Amygdala (tissue), 56 donors: ENCODE results near the gene TMEM232.

ENCODE experiments used
- DNase-seq, 56 donors: peaks; one replicate each; lab custom pipeline; 2025; lab: John Stamatoyannopoulos, UW

The TMEM232 gene

GRCh38 chr5:110634475-110634874 is 92.0 kb downstream of the TMEM232 start:
- DNase-seq, result no peak

DNA sequence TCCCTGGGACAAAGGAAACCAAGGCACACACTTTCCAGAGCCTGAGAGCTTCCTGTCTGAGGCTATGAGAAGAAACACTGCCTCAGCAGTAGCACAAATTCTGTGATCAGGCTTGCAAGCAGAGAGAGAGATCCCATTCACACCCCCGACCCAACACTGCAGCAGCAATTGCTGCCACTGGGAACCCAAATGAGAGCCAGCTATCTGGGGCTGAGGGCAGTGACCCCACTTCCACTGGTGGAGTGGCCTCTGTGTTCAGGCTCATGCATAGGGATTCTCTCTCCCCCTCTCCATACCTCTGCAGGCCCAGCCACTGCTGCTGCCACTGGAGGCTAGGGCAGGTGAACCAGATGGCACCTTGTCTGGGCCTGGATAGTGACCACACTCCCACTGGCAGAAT is 95.2 kb downstream of the TMEM232 start:
- DNase-seq, result no peak

GRCh38 chr5:110630350-110630749 is 96.1 kb downstream of the TMEM232 start:
- DNase-seq, result no peak

GRCh38 chr5:110625376-110625999 is 101.0 kb downstream of the TMEM232 start:
- no peak for DNase-seq

DNA sequence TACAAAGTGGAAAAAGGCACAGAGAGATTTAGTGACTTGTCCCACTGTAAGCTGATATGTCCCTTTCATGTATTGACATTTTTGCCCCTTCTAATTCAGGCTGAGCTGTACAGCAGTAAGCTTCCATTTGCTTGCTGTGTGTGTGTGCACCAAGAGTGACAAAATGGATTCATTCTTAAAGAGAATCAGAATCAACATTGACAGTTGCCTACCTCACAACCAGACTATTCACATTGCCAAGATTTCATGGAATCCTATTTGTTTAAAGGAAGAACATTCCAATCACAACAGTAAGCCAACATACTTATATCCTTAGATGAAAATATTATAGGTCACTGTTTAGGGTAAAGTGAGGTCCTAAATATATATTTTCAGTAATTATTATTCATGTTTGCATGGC is 102.6 kb downstream of the TMEM232 start:
- no peak for DNase-seq

DNA sequence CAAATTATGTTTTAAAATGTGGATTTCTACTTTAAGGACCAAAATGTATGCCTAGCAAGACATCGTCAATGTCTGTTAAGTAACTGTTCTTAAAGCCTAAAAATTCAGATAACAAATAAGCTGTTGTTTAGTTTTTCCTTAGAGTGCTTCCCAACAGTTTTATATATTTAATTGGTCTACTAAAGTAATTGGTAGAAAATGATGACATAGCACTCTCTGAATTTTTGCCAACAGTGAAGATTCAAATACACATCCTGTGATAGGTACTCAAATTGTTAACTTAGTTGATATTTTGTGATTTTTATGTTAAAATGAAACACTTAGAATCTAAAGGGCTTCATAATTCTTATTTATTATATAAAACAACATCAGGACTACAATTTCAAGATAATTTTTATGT is 107.5 kb downstream of the TMEM232 start:
- no peak for DNase-seq

DNA sequence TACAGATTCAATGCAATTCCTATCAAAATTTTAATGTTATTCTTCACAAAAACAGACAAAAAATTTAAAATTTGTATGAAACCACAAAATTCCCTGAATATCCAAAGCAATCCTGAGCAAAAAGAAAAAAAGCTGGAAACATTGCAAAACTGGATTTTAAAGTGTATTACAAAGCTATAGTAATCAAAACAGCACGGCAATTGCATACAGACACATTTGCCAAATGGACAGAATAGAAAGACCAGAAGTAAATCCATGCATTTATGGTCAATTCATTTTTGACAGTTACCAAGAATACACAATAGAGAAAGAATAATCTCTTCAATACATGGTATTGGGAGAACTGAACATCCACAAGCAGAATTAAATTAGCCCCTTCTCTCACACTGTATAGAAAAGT is 110.5 kb downstream of the TMEM232 start:
- DNase-seq, result no peak

GRCh38 chr5:110612794-110613247 is 113.7 kb downstream of the TMEM232 start:
- DNase-seq, result no peak

DNA sequence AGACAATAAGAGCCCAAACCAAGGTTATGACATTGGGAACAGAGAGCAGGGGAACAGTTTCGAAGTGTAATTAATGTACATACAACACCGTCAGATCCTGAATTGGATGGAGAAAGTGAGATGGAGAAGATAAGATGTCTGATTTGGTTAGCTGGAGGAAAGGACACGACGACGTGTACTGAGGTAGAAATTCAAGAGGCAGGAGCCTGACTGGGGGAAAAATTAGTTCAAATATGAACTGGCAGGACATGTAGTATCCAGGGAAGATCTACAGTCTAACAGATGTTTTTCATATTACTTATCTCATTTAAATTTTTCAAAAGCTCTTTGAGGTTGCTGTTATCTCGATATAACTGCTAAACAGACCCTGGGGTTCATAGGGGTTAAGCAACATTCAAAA is 114.7 kb downstream of the TMEM232 start:
- DNase-seq, result no peak

- DNase-seq, result no peak
Measured at GRCh38 chr5:110594866-110595265, 131.6 kb downstream of the TMEM232 start.

- no peak for DNase-seq
Measured at GRCh38 chr5:110590187-110590586, 136.3 kb downstream of the TMEM232 start.

- no peak for DNase-seq
Measured at GRCh38 chr5:110588286-110588980, 138.0 kb downstream of the TMEM232 start.

- DNase-seq, result no peak
Measured at GRCh38 chr5:110580625-110581024, 145.8 kb downstream of the TMEM232 start.

DNA sequence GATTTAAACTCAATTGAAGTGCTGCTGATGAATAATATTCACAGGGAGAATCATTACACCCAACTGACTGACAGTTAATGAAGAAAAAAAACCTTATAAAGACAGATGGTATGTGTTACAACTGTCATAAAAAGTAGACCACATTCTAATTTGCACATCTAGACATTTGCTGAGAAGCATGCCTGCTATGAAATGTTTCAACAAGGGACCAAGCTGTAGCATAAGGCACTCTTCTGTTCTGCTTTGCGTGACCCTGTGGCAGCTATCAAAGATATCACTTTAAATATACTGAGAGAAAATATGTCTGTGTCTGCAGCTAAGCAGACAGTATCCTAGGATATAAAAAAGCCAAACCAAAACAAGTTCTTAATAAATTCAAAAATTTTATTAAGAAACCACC is 153.7 kb downstream of the TMEM232 start:
- no peak for DNase-seq

DNA sequence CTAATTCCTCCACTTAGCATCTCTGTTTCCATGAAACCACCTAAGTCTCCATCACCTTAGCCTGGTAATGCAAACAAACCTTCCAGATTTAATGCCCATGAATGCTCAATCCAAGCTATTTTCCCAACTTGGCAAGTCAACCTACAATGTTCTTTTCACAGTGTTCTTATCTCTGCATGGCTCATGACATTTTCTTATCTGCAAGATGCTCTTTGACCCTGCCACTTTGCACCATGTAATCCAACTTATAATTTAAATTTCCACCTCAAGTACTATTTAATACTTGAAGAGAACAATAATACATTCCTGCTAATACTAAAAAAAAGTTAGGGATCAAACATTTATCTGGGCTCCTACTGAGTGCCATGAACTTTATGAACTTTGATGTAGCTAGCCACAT is 164.3 kb downstream of the TMEM232 start:
- no peak for DNase-seq

DNA sequence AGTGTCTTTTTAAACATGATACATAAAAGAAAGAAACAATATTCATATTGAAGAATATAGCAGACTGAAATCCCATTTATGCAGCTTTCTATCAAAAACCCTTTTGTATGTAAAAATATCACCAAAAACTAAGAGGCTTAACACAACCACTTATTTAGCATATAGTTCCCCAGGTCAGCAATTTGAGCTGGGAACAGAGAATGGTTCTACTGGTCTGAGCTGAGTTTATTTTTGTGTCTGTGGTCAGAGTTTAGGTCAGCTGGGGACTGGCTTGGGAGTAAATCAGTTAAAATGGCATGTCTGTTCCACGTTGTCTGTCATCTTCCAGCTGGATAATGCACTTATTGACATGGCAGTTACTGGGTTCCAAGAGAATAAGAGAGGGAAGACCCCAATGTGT is 165.0 kb downstream of the TMEM232 start:
- no peak for DNase-seq

DNA sequence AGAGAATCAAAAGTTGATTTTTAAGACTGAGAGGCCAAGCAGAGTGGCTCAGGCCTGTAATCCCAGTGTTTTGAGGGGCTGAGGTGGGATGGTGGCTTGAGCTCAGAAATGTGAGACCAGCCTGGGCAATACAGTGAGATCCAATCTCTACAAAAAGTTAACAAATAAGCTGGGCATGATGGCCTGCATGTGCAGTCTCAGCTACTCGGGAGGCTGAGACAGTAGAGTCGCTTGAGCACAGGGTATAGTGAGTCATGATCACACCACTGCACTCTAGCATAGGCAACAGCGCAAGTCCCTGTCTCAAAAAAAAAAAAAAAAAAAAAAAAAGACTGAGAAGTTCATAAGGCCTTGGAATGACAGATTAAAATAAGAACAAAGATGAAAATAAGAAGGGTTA is 177.2 kb downstream of the TMEM232 start:
- DNase-seq, result no peak

DNA sequence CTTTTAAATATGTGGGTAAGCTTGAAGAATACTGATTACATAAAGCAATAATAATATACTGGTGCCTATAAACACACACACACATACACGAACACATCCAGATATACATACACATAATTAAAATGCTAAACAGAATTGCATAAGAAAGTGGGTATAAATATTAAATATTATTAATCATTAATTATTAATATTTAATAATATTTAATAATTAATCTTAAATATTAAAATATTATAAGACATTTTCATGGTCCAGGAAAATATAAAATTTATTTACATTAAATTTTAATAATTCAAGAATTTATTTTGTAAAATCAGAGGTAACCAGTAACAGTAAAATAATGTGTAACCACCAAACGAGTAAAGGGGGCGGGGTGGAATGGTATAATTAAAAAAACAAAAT is 178.3 kb downstream of the TMEM232 start:
- DNase-seq, result no peak

DNA sequence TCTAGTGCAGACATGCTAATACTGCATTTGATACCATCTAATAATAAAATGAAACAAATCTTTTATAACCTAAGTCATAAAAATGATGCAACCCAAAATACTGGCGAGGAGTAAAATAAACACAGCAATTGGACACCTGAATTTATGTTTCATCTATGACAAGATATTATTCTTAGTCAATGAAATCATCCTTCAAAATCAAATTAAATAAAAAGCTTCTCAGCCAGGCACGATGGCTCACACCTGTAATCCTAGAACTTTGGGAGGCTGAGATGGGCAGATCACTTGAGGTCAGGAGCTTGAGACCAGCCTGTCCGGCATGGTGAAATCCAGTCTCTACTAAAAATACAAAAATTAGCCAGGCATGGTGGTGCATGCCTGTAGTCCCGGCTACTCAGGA is 179.0 kb downstream of the TMEM232 start:
- DNase-seq, result no peak

- no peak for DNase-seq
Measured at GRCh38 chr5:110545716-110546115, 180.8 kb downstream of the TMEM232 start.

GRCh38 chr5:110544603-110545002 is 181.9 kb downstream of the TMEM232 start:
- DNase-seq, result no peak

GRCh38 chr5:110542949-110543348 is 183.5 kb downstream of the TMEM232 start:
- no peak for DNase-seq
